HepG2 (cell line): ENCODE measurements around the gene SEPHS2. TPM values are rescaled to one million over a fixed set of nuclear protein-coding genes. Genes with fewer than 3 reads are reported as not detected.

Experiments used
- HOXA9 ChIP-seq: sonication (generic); formaldehyde crosslinking; IDR thresholded peaks from 2 replicates; pipeline ENCODE4 v1.8.1; 2022; ENCODE audit warnings: missing genetic modification reagents, mild to moderate bottlenecking, moderate library complexity, borderline replicate concordance
- PITX1 ChIP-seq: sonication (generic); formaldehyde crosslinking; IDR thresholded peaks from 2 replicates; pipeline ENCODE4 v1.5.1; 2020; ENCODE audit warnings: mild to moderate bottlenecking, missing genetic modification reagents
- TEAD3 ChIP-seq: optimal IDR thresholded peaks from 2 replicates; pipeline ENCODE3; 2016; ENCODE audit warnings: borderline replicate concordance
- TFE3 ChIP-seq: IDR thresholded peaks from 2 replicates; pipeline ENCODE4 v1.6.1; 2016
- U2AF1 ChIP-seq: fragments of 200-400 bp; formaldehyde crosslinking; optimal IDR thresholded peaks from 2 replicates; pipeline ENCODE3; 2017; ENCODE audit warnings: mild to moderate bottlenecking, low read depth, low read length
- ZBTB20 ChIP-seq: sonication (generic); formaldehyde crosslinking; IDR thresholded peaks from 2 replicates; pipeline ENCODE4 v1.8.1; 2023; ENCODE audit warnings: missing genetic modification reagents, low read depth, mild to moderate bottlenecking, borderline replicate concordance
- ZFP91 ChIP-seq: sonication (generic); formaldehyde crosslinking; IDR thresholded peaks from 2 replicates; pipeline ENCODE4 v1.9.0; 2022; ENCODE audit warnings: missing genetic modification reagents, mild to moderate bottlenecking, borderline replicate concordance
- ZGPAT ChIP-seq: IDR thresholded peaks from 2 replicates; pipeline ENCODE4 v1.6.1; 2016; ENCODE audit warnings: mild to moderate bottlenecking
- ZNF3 ChIP-seq: IDR thresholded peaks from 2 replicates; pipeline ENCODE4 v1.7.0; 2017; ENCODE audit warnings: inconsistent platforms
- ZNF451 ChIP-seq: sonication (generic); formaldehyde crosslinking; IDR thresholded peaks from 2 replicates; pipeline ENCODE4 v1.5.0; 2020; ENCODE audit warnings: mild to moderate bottlenecking, missing genetic modification reagents
- ZNF503 ChIP-seq: sonication (generic); formaldehyde crosslinking; IDR thresholded peaks from 2 replicates; pipeline ENCODE4 v1.4.0; 2020; ENCODE audit warnings: missing genetic modification reagents
- ZNF589 ChIP-seq: sonication (generic); formaldehyde crosslinking; conservative IDR thresholded peaks from 2 replicates; pipeline ENCODE4 v1.8.0; 2022; ENCODE audit warnings: mild to moderate bottlenecking, moderate library complexity, missing genetic modification reagents
- polyA plus RNA-seq, 8 experiments: library from polyadenylated mRNA; depleted of rRNA in 3 of 8; stranded (reverse) in 7 of 8; unstranded in 1 of 8; fragments of >200 nt; fragmentation: Illumina TruSeq in 4 of 8; extraction: Trizol in 4 of 8; gene quantifications; 2 replicates each; pipeline versions ENCODE4 v1.2.1 to v1.2.3, GENCODE V29; 2011 to 2016; ENCODE audit warnings: low read depth in 4 of 8, missing spikeins in 1 of 8, mixed read lengths in 1 of 8; ENCODE audit not compliant: insufficient read depth in 1 of 8
- total RNA-seq, 5 experiments: library from RNA; depleted of rRNA; stranded (reverse); fragments of >200 nt; fragmentation: Illumina TruSeq; extraction: Trizol; gene quantifications; 2 replicates each; pipeline ENCODE4 v1.2.3, GENCODE V29; 2016; ENCODE audit warnings: low read depth in 1 of 5

SEPHS2 gene
- total and polyA plus RNA-seq, 2 of the 13 experiments (the other 11 are each of a cell fraction or from before 2014, with no cell fraction given): 20.7 to 127 TPM

- TF ChIP-seq ZNF589 (CRISPR knock-in tag): no peak
- peak; percentile 71; the same call in 1 of the 2 replicates for TF ChIP-seq ZNF3 (CRISPR knock-in tag)
- TF ChIP-seq ZNF503 (CRISPR knock-in tag): no peak
- no peak for TF ChIP-seq HOXA9 (CRISPR knock-in tag)
- peak; percentile 11; the same call in 1 of the 2 replicates for TF ChIP-seq ZBTB20 (CRISPR knock-in tag)
- no peak for TF ChIP-seq TFE3 (CRISPR knock-in tag)
- no peak for TF ChIP-seq ZFP91 (CRISPR knock-in tag)
- TF ChIP-seq U2AF1: no peak
- 0 out of 2 replicates have a peak, but pooled peaks have one; percentile 9 for TF ChIP-seq PITX1
- 0 out of 2 replicates have a peak, but pooled peaks have one; percentile 50 for TF ChIP-seq ZNF451 (CRISPR knock-in tag)
- TF ChIP-seq ZGPAT: no peak
- peak; percentile 34 for TF ChIP-seq TEAD3 (CRISPR knock-in tag)
Measured at GRCh38 chr16:30399435-30400186, 46.1 kb downstream of the SEPHS2 start (continued).
